HTERT RPE-1 (cell line): ENCODE data around the gene ANKRD11.
"Not testable (repeated sequence)": the region's sequence is repeated elsewhere in the genome, so short reads cannot be mapped to it uniquely, and the experiment has no call there.

Experiments used
- in situ Hi-C: fragments of 300-500 bp; cut with MboI; formaldehyde crosslinking; loops from 4 replicates; pipeline ENCODE4 v1.14.3; 2020; ENCODE audit warnings: low sequenced_read_pairs

ANKRD11 gene

GRCh38 chr16:89388536-89388935, 101.8 kb downstream of the ANKRD11 start:
- in situ Hi-C loops, result no loop called here

DNA sequence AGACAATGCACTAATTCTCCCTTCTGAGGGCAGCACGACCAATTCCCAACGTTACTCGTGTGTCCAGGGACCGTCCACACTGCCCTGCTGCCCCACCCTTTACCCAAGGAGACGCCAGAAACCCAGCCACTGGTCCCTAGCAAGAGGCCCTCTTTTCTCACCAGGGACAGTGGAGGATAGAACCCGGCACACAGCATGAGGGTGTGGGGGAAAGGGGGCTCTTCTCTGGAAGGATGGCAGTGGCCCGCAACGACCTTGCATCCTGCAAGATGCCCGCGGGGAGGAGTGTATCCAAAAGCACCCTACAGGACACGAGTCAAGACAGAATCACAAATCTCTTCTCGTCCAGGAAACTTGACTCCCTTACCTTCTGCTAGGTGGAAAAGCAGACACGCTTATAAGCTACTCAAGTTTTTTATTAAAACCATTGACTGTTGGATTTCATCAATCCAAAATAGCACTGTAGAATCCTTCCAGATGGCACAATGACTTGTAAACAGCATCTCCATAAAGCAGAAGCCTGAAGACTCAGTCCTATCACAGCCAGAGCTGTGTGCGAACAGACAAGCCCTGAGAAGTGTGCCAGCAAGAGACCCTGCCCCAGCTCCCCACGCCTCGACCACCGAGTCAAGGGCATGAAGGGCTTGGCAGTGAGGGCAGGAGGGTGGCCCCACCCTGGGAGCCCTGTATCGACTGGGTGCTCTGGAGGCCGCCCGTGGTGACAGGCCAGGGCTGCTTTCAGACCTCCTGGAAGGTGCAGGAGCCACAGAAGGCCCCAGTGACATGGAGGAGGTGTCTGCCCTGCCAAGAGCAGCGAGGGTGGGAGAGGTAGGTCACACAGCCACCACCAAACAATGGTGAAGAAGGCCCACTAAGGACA, 103.8 kb downstream of the ANKRD11 start:
- in situ Hi-C loops, result no loop called here

- in situ Hi-C loops, result no loop called here
Observed at GRCh38 chr16:89385712-89386111, 104.6 kb downstream of the ANKRD11 start.

- in situ Hi-C loops, result no loop called here
Observed at GRCh38 chr16:89384282-89384681, 106.1 kb downstream of the ANKRD11 start.

- in situ Hi-C loops, result no loop called here
Observed at GRCh38 chr16:89383095-89384003, 107.0 kb downstream of the ANKRD11 start.

DNA sequence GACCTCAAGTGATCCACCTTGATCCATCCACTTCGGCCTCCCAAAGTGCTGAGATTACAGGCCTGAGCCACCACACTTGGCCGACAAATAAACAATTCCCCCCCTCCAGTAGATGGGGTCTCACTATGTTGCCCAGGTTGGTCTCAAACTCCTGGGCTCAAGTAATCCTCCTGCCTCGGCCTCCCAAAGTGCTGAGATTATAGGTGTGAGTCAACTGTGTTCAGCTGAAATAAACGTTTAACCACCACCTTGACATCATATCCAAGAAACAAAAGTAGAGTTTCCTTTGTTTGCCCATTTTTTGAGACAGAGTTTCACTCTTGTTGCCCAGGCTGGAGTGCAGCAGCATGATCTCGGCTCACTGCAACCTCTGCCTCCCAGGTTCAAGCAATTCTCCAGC, 107.8 kb downstream of the ANKRD11 start:
- in situ Hi-C loops, result not testable (repeated sequence)

DNA sequence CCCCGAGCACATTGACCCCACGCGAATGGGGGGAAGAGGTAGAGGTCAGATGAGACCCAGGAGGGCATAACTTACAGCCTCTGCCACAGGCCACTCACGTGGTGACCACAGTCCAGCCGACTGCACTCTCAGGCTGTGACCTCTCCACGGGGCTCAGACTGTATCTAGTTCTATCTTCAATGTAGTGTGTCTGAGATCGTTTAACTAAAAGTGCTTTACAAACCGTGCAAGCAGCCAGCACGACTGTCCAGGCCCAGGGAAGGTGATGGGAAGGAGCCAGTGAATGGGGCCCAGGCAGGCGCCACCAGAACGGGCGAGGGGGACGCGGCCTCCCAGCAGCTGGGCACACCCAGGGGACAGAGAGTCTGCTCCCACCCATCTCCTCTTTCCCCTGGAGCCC, 108.6 kb downstream of the ANKRD11 start:
- in situ Hi-C loops, result no loop called here

DNA sequence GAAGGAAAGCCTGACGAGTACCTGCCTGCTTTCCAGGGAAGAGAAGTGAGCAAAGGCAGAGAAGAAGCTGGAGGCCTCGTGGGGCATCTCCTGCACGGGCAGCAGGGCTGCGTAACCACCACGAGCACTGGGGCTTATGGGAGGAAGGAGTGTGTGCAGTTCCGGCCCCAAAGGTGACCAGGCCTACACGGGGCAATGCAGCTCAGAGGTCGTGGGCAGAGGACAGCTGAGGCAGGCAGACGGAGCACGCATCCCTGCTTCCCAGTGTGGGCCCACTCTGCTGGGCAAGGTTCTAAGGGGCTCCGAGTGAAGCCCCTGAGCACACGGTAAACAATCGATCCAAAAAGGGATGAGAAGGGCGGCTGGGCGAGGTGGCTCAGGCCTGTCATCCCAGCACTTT, 109.7 kb downstream of the ANKRD11 start:
- in situ Hi-C loops, result no loop called here

- in situ Hi-C loops, result no loop called here
Observed at GRCh38 chr16:89378947-89379771, 111.2 kb downstream of the ANKRD11 start.

DNA sequence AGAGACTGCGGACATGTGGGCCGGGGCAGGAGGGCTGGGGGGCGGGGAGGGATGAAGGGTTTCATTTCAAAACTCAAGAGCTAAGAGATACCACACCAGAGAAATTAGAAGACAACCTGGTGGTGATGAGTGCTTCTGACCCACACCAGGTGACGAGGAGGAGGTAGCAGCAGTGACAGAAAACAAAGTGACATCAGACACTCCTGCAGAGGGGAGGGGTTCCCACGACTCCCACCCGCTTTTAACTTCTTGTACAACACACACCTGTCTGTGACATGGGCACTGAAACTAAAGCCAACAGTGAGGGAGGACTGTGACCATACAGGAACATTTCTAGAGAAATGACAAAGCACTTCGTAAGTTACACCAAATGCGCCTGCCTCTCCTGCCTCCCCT, 112.9 kb downstream of the ANKRD11 start:
- in situ Hi-C loops, result no loop called here

- in situ Hi-C loops, result no loop called here
Observed at GRCh38 chr16:89376812-89377452, 113.4 kb downstream of the ANKRD11 start.

DNA sequence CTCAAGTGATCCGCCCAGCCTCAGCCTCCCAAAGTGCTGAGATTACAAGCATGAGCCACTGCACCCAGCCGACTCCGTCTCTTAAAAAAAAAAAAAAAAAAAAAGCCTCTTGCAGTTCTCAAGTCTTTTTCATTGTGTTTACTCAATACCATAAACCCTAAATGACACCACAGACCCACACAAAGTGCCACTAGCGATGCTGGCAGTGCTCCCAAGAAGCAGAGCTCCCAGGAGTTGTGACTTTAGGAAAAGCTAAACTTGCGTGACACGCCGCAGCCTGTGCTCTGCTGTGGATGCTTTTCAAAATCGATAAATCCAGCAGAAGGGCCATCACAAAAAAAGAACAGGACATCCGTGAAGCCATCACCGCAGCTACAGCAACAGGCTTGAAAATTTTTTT, 114.7 kb downstream of the ANKRD11 start:
- in situ Hi-C loops, result no loop called here

GRCh38 chr16:89375021-89375420, 115.3 kb downstream of the ANKRD11 start:
- in situ Hi-C loops, result no loop called here

- in situ Hi-C loops, result no loop called here
Observed at GRCh38 chr16:89374393-89374960, 115.9 kb downstream of the ANKRD11 start.

- in situ Hi-C loops, result no loop called here
Observed at GRCh38 chr16:89373355-89374110, 116.8 kb downstream of the ANKRD11 start.

GRCh38 chr16:89371968-89372634, 118.3 kb downstream of the ANKRD11 start:
- in situ Hi-C loops, result no loop called here

GRCh38 chr16:89371386-89371785, 119.0 kb downstream of the ANKRD11 start:
- in situ Hi-C loops, result no loop called here

GRCh38 chr16:89370601-89371000, 119.8 kb downstream of the ANKRD11 start:
- in situ Hi-C loops, result no loop called here

- in situ Hi-C loops, result no loop called here
Observed at GRCh38 chr16:89370081-89370511, 120.3 kb downstream of the ANKRD11 start.
